ENCODE results near the gene CSPG4. TPM values are rescaled to one million over a fixed set of nuclear protein-coding genes. Genes with fewer than 3 reads are reported as not detected.
A peak's percentile ranks its signal among the peaks of the same experiment; 100 is the strongest.
"Not testable (repeated sequence)": the region's sequence is repeated elsewhere in the genome, so short reads cannot be mapped to it uniquely, and the experiment has no call there.

The CSPG4 gene
- total RNA-seq (ENCODE audit: unreplicated experiment): 0.18 TPM
- long read RNA-seq: 0 reads

- no peak for TF ChIP-seq CTCF (IDR thresholded peaks at IDR 0.05; ENCODE audit: unreplicated experiment)
- Mint-ChIP-seq H3K4me1 (ENCODE audit: unreplicated experiment) (no peaks in the 10 kb centered on the region), H3K9me3 (ENCODE audit: unreplicated experiment) (no peaks in the 10 kb centered on the region), H3K27ac (ENCODE audit: unreplicated experiment) (no peak within 1 kb of the TSS), H3K27me3 (ENCODE audit: unreplicated experiment) (peaks cover 16% of the 10 kb centered on the region), H3K4me3 (ENCODE audit: unreplicated experiment) (no peak within 1 kb of the TSS), H3K36me3 (ENCODE audit: low read depth, unreplicated experiment) (no peaks in the 10 kb centered on the region)
- peak; percentile 33 for DNase-seq (ENCODE audit: low spot score)
Observed at GRCh38 chr15:75712668-75713337, at the start of gene CSPG4. CSPG4 (minus strand) TSS chr15:75712848; CDS start chr15:75712755, 93 bp downstream.

GRCh38 chr15:75762357-75762718 lies 49.7 kb upstream of the CSPG4 start:
- H3K27ac Mint-ChIP-seq (ENCODE audit: unreplicated experiment): not testable (repeated sequence)

GRCh38 chr15:75761446-75762356 lies 49.1 kb upstream of the CSPG4 start:
- peaks cover 17% of the 10 kb centered on the region for H3K27me3 Mint-ChIP-seq (ENCODE audit: unreplicated experiment)
- no peak overlapping the region for H3K4me3 Mint-ChIP-seq (ENCODE audit: unreplicated experiment)
- H3K27ac Mint-ChIP-seq (ENCODE audit: unreplicated experiment): no peak overlapping the region
- peaks cover 5% of the 10 kb centered on the region for H3K4me1 Mint-ChIP-seq (ENCODE audit: unreplicated experiment)
- no peaks in the 10 kb centered on the region for H3K36me3 Mint-ChIP-seq (ENCODE audit: low read depth, unreplicated experiment)
- no peak for TF ChIP-seq CTCF (IDR thresholded peaks at IDR 0.05; ENCODE audit: unreplicated experiment)
- no peaks in the 10 kb centered on the region for H3K9me3 Mint-ChIP-seq (ENCODE audit: unreplicated experiment)
- no peak for DNase-seq (ENCODE audit: low spot score)

More at GRCh38 chr15:75762357-75762718, 49.7 kb upstream of the CSPG4 start:
- not testable (repeated sequence) for H3K36me3 Mint-ChIP-seq (ENCODE audit: low read depth, unreplicated experiment); DNase-seq (ENCODE audit: low spot score); H3K9me3 Mint-ChIP-seq (ENCODE audit: unreplicated experiment); H3K4me3 Mint-ChIP-seq (ENCODE audit: unreplicated experiment); H3K4me1 Mint-ChIP-seq (ENCODE audit: unreplicated experiment)
- H3K27me3 Mint-ChIP-seq (ENCODE audit: unreplicated experiment): peaks cover 17% of the 10 kb centered on the region

- DNase-seq (ENCODE audit: low spot score): no peak
- Mint-ChIP-seq H3K9me3 (ENCODE audit: unreplicated experiment) (no peaks in the 10 kb centered on the region), H3K4me1 (ENCODE audit: unreplicated experiment) (peaks cover 5% of the 10 kb centered on the region), H3K36me3 (ENCODE audit: low read depth, unreplicated experiment) (no peaks in the 10 kb centered on the region), H3K27me3 (ENCODE audit: unreplicated experiment) (peaks cover 13% of the 10 kb centered on the region), H3K27ac (ENCODE audit: unreplicated experiment) (no peak overlapping the region), H3K4me3 (ENCODE audit: unreplicated experiment) (no peak overlapping the region)
- no peak for TF ChIP-seq CTCF (IDR thresholded peaks at IDR 0.05; ENCODE audit: unreplicated experiment)
Observed at GRCh38 chr15:75760704-75761435, 48.2 kb upstream of the CSPG4 start.

- H3K4me1 Mint-ChIP-seq (ENCODE audit: unreplicated experiment); H3K27ac Mint-ChIP-seq (ENCODE audit: unreplicated experiment); H3K4me3 Mint-ChIP-seq (ENCODE audit: unreplicated experiment); H3K36me3 Mint-ChIP-seq (ENCODE audit: low read depth, unreplicated experiment); H3K9me3 Mint-ChIP-seq (ENCODE audit: unreplicated experiment); DNase-seq (ENCODE audit: low spot score): not testable (repeated sequence)
- peaks cover 13% of the 10 kb centered on the region for H3K27me3 Mint-ChIP-seq (ENCODE audit: unreplicated experiment)
Observed at GRCh38 chr15:75760131-75760520, 47.5 kb upstream of the CSPG4 start.

All from endothelial cell (in vitro differentiated cells).